ENCODE data around the gene RSPH10B2.
A peak's percentile ranks its signal among the peaks of the same experiment; 100 is the strongest.
"Not testable (repeated sequence)": the region's sequence is repeated elsewhere in the genome, so short reads cannot be mapped to it uniquely, and the experiment has no call there.

The RSPH10B2 gene

DNA sequence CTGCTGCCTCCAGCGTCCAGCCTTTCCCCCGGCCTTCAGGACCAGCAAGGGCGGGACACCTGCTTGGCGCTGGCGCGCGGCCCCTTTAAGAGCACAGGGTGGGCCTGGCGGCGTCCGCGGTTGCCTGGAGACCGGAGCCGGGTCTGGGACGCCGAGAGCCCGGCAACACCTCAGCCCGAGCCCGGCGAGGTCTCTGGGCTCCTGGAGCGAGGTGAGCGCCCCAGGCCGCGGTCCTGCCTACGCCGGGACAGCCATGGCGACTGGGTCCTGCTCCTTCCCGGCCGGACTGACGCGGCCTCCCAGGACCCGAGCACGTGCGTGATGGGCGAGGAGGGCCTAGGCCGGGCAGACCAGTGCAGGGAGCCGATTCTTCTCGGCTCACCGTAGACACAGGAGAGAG lies at the start of gene RSPH10B2:
Gene RSPH10B2 (plus strand): TSS at position 140 of the 400 bp plus-strand sequence. CDS start 3,575 bp downstream, outside the sequence.
- H3K4me3 ChIP-seq (ENCODE audit: low read depth, low read length): not testable (repeated sequence)

DNA sequence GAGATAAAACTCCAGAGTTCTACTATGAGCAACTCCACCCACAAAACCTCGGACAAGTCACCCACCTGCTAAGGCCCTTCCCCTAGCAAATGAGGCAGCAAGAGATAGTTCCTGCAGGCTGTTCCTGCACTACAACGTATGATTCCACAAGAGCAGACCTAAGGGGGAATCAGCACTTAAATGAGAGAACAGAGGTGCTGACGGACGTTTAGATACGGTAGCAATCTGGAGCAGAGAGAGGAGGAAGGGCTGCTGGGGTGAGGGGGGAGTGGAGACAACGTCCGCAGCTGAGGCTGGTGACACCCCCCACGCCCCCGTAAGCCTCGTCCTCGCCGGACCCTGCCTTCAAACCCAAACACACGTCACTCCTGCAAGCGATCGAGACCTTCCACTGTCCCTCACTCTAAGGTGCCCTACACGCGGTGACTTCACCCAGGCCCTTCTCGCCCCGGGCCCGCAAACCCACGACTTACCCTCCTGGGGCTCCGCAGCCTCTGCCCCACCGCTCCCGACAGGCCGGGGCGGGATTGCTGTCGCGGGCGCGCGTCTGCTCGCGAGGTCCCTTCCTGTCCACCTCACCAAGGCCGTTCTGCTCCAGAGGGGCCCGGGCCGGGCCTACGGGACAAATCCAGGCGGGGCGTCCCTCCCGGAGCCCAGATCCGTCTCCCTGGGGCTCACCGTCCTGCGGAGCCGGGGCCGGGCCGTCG lies 47.8 kb upstream of the RSPH10B2 start:
- H3K4me3 ChIP-seq (ENCODE audit: low read depth, low read length): peak overlapping the region; percentile 96

DNA sequence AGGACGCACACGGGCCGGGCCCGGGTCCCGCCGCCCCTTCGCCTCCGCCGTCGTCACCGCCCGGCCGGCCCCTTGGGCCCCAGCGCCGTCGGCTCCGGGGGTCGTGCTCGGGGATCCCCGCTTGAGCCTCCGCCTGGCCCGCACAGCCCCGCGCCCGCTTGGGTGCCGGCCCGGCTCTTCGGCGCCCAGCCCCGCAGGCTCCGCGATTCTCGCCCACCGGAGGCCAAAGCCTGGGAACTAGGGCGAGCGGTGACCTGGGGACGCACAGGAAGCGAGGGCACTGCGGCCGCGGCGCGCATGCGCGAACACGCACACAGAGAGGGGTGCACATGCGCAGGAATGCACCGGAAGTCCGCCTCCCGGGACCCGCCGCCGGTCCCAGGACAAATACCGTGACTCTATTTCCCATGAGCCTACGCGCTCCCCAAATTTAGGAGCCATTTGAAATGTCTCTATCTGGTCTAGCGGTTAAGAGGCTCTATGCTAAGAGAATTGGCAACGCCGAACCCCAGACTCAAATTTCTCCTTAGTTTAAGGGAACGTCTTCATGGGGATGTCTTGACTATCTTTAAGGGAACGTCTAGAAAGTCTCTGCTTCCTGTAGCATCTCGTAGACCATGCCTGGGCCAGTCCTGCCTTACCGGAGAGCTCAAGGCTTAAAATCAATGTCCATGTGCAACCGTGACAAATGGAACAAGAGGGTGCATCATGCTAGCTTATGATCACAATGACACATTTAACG lies 47.1 kb upstream of the RSPH10B2 start, which contains the start of gene ZNF12:
Gene ZNF12 (minus strand): TSS at position 282 of the 742 bp plus-strand sequence. CDS start 1,774 bp downstream, outside the sequence.
- peak within 1 kb of the TSS; percentile 96 for H3K4me3 ChIP-seq (ENCODE audit: low read depth, low read length)

DNA sequence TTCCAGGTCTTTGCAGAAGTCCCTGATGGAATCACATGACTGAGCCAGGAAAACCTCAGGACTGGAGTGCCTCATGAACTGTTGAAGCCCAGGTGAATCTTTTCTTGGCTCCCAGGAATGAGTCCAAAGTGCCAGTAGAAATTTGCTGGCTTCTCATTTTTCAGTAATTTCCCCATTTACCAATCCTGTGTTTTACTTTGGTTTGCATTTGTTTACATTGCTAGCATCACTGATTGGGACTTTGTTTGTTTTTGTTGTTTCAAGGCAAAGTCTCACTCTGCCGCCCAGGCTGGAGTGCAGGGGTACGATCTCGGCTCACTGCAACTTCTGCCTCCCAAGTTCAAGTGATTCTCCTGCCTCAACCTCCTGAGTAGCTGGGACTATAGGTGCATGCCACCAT lies 45.6 kb upstream of the RSPH10B2 start:
- no peak overlapping the region for H3K4me3 ChIP-seq (ENCODE audit: low read depth, low read length)

DNA sequence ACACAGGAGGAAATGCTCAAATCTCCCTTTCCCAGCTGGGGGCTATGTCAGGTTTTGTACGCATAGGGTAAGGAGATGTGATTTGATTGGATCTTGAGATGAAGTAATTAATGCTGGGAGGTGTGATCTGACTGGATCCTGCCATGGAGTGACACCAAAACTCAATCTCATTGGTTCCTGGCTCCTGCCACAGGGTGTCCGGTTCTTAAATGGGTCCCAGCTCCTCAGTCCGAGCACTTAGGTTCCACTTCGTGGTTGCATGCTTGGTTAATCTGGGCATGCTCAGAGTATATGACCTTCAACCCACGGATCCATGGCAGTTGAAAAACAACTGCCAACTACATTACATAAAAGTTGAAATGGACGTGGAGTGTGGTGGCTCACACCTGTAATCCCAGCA lies 44.1 kb upstream of the RSPH10B2 start:
- no peak overlapping the region for H3K4me3 ChIP-seq (ENCODE audit: low read depth, low read length)

DNA sequence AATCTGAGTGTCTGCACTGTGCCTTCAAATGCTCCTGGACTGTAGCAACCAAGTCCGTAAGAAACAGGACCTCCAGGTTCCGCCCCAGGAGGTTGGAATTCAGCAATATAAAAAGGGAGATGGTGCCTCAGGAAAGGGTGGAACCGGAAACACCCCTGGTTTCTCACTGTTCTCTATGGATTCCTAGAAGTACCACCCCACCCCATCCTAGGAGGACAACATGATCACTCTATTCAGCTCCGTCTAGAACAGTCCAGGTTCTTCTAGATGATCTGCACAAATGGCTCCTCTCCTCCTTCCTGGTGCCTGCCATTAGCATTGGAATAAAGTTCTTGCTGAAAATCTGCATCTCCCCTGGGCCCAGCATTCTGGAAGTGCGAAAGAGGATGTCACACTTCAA lies 39.5 kb upstream of the RSPH10B2 start:
- H3K4me3 ChIP-seq (ENCODE audit: low read depth, low read length): no peak overlapping the region

DNA sequence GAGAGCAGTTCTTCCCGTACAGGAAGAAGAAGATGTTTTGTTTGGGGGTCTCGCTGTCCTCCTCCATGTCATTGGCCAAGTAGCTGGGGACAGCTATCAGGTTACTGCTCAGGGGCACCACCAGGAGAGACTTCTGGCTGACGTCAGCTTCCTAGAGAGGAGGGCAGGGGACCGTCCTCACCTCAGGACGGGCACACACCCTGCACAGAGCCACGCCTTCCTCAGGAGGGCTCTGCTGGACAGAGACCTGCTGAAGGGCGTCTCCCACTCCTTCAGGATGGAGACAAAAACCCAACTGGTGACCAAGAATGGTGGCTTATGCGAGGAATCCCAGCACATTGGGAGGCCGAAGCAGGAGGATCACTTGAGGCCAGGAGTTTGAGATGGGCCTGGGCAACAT lies 38.0 kb upstream of the RSPH10B2 start:
- not testable (repeated sequence) for H3K4me3 ChIP-seq (ENCODE audit: low read depth, low read length)

DNA sequence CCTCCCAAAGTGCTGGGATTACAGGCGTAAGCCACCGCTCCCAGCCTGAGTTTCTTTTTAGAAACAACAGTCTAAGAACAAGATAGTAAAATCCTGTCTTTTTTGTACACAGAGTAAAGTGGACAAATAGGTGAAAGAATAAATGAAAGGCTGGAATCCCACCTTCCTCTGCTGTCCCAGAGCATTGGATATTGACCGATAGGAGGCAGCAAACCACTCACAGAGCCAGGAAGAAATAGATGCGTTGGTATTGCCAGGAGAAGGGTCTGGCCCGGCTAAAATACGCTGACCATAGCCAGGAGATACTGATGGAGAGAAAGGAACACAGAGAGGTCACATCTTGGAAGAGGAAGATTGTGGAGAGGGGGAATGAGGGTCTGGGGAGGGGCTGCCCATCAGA lies 35.8 kb upstream of the RSPH10B2 start:
- no peak overlapping the region for H3K4me3 ChIP-seq (ENCODE audit: low read depth, low read length)

DNA sequence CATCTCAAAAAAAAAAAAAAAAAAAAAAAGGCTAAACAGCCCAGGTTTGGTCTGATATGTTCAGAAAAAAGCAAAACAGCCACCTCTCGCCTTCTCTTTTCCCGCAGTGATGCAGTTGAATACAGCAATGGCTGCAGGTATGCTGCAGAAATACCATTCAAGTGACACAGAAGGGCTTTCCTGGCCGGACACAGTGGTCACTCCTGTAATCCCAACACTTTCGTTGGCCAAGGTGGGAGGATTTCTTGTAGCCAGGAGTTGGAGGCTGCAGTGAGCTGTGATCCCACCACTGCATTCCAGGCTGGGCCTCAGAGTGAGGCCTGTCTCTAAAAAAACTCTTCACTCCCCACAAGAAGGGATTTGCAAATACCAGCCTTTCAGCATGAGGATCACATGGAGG lies 29.6 kb upstream of the RSPH10B2 start:
- not testable (repeated sequence) for H3K4me3 ChIP-seq (ENCODE audit: low read depth, low read length)

DNA sequence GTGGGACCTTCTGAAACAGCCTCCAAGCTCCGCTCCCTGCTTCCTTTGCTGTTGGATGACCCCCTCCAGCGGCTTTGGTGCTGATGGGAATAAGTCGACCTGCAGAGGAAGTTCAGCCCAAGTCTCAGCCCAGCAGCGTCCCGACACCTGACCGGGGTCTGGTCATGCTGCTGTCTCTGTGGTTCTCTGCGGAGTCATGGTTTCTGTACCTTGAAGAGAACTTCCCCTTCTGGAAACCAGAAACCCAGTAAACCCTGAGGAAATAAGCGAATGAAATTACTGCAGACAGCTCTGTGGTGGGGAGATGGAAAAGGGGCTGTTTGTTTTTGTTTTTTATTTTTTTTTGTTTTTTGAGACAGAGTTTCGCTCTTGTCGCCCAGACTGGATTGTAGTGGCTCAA lies 28.9 kb upstream of the RSPH10B2 start:
- no peak overlapping the region for H3K4me3 ChIP-seq (ENCODE audit: low read depth, low read length)

DNA sequence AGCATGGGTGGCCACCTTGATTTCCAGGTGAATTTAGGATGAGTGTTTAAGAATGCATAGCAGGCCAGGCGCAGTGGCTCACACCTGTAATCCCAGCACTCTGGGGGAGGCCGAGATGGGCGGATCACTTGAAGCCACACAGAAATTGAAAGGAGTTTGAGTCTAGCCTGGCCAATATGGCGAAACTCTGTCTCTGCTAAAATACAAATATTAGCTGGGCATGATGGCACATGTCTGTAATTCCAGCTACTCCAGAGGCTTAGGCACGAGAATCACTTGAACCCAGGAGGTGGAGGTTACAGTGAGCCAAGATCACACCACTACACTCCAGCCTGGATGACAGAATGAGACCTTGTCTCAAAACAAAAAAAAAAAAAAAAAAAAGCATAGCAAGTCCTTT lies 27.6 kb upstream of the RSPH10B2 start:
- not testable (repeated sequence) for H3K4me3 ChIP-seq (ENCODE audit: low read depth, low read length)

DNA sequence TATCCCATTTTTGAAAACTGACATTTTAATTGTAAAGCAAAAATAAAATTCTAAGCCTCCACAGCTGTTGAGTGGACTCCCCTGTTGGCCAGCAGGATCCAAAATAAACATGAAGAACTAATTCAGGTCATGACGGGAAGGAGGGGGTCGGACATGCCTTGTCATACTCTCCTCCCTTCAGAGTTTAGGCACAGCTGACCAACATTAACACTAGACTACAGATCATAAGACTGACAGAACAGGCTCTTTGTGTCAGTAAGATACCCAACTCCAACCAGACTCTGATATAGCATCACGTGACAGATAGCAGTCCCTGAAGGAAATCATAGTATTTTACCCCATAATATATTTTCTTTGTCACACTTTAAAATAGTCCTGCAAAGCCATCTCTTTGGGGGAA lies 26.2 kb upstream of the RSPH10B2 start:
- no peak overlapping the region for H3K4me3 ChIP-seq (ENCODE audit: low read depth, low read length)

DNA sequence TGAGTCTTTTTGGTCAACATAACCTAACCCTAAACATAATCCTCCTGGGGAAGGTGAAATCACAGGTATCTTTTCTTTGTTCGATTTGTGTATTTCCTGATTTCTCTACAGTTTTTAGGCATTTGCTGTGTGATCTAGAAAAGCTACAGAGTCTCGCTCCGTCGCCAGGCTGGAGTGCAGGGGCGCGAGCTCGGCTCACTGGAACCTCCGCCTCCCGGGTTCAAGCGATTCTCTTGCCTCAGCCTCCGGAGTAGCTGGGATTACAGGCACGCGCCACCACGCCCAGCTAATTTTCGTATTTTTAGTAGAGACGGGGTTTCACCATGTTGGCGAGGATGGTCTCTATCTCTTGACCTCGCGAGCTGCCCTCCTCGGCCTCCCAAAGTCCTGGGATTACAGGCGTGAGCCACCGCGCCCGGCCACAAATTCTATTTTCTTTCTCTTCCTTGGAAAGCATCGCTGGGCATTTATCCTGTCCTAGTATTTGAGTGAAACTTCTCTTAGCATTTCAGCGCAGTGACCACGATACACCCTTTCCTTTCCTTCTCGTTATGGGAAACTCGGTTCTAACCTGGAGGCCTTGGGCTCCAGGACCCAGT lies 24.9 kb upstream of the RSPH10B2 start:
- H3K4me3 ChIP-seq (ENCODE audit: low read depth, low read length): peak overlapping the region; percentile 13

DNA sequence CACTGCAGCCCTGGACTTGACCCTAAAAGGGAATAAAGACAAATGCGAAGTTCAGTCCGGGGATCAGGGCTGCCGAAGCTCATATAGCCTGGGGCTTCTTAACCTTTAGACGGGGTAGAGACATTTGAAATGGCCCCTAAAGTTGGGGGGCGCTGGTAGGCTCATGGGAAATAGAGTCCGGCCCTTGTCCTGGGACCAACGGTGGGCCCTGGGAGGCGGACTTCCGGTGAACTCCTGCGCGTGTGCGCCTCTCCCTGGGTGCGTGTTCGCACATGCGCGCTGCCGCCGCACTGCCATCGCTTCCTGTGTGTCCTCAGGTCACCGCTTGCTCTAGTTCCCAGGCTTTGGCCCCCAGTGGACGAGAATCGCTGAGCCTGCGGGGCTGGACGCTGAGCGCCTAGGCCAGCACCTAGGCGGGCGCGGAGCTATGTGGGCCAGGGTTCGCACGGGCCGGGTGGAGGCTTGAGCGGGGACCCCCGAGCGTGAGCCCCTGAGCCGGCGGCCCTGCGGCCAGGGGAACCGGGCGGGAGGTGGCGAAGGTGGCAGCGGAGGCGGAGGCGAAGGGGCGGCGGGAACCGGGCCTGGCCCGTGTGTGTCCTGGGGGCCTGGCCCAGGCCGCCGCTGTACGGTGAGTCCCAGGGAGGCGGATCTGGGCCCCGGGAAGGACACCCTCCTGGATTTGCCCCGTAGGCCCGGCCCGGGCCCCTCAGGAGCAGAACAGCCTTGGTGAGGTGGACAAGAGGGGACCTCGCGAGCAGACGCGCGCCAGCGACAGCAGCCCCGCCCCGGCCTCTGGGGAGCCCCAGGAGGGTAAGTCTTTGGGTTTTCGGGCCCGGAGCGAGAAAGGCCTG lies 24.2 kb upstream of the RSPH10B2 start:
- peak overlapping the region; percentile 60 for H3K4me3 ChIP-seq (ENCODE audit: low read depth, low read length)

DNA sequence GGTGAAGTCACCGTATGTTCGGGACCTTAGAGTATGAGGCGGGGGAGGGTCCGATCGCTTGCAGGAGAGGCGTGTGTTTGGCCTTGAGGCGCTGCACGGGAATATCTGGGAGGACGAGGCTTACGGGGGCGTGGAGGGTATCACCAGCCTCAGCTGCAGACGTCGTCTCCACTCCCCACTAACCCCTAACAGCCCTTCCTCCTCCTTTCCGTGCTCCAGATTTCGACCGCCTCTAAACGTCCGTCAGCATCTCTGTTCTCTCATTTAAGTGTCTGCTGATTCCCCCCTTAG lies 23.6 kb upstream of the RSPH10B2 start:
- H3K4me3 ChIP-seq (ENCODE audit: low read depth, low read length): peak overlapping the region; percentile 60

DNA sequence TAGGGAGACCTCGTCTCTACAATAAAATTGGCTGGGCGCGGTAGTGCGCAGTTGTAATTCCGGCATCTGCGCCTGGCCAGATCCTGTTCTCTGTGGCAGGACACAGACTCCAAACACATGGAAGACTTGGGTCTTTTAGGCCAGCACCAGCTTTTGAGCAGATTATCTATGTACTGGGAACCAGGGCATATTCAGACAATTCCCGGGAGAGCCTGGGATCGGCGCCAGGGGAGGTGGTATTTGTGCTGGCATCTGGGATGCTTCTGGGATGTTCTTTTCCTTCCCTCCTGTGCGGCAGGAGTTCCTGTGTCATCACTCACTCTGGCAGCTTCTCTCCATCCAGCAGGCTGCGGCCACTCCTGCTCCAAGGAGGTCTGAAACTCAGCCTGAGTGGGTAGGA lies 15.5 kb upstream of the RSPH10B2 start:
- H3K4me3 ChIP-seq (ENCODE audit: low read depth, low read length): not testable (repeated sequence)

DNA sequence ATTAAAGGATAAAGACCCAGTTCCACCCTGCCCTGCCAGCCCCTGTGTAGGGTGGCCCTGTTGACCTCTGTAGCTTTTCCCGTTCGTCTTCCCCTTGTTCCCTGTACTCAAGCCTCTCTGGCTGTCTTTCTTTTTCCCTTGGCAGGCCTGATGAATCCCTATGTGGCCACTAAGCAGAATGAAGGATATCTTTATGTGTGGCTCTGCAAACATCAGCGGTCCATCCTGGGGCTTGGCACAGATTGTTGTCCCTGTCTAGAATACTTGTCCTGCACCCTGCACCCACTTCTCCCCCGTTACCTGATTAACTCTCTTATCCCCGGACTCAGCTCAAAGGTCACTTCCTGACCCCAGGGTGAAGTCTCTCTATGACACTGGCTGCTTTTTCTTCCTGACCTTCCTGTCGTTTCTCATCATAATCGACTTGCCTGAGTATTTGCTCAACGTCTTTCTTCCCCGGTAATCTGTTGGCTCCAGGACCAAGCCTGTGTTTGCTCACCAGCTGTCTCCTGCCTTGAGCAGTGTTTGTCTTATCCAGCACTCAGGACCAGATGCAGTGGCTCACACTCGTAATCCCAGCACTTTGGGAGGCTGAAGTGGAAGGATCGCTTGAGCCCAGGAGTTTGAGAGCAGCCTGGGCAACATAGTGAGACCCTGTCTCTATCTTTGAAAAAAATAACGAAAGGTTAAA lies 9.3 kb upstream of the RSPH10B2 start:
- H3K4me3 ChIP-seq (ENCODE audit: low read depth, low read length): not testable (repeated sequence)

DNA sequence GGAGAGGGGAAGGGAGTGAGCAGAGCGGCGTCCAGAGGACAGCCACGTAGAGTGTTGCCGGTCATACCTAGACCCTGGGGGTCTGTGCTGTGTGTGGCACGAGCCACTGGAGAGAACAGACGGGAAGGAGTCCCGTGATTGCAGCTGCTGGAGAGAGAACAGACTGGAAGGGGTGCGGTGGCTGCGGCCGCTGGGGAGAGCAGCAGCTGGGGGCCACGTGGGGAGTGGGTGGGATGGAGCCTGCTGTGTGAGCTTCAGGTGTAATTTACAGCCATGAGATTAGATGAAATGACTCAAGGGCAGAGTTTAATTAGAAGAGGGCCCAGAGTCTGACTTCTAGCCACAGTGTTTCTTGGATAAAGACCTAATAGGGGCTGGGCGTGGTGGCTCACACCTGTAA lies 4.6 kb upstream of the RSPH10B2 start:
- H3K4me3 ChIP-seq (ENCODE audit: low read depth, low read length): not testable (repeated sequence)

DNA sequence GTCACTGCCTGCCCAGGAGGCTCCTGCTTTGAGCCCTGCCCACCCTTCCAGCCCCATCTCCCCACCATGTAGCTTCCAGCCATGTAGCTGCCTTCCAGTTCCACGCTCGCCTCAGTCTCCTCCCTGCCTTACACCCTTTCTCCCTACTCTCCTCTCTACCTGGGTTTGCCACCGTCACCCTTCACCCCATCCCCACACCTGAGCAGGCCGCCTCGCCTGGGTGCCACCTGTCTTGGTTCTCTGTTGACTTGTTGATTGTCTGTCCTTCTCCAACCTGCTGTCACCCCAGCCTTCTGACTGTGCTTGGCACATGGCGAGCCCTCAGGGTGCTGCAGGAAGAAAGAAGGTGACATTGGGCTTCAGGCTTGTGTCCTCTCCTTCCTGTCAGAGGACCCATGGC lies 3.7 kb upstream of the RSPH10B2 start:
- H3K4me3 ChIP-seq (ENCODE audit: low read depth, low read length): not testable (repeated sequence)

DNA sequence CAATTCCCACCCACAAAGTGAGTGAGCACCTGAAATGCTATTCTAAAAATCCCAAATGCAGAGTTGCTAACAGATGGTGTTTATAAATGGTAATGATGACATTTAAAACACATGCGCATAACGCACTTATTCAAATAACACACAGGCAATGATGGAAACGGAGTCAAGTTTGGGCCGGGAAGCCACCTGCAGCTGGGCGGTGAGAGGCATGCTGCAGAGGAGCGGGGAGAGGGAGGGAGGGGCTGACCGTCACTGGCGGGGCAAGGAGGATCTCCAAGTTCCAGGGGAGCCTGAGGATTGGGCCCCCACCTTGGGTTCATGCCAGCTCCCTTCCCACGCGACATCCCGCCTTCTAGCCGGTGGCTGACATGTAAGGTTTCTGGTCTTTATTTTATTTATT lies 7.3 kb downstream of the RSPH10B2 start:
- H3K4me3 ChIP-seq (ENCODE audit: low read depth, low read length): not testable (repeated sequence)

DNA sequence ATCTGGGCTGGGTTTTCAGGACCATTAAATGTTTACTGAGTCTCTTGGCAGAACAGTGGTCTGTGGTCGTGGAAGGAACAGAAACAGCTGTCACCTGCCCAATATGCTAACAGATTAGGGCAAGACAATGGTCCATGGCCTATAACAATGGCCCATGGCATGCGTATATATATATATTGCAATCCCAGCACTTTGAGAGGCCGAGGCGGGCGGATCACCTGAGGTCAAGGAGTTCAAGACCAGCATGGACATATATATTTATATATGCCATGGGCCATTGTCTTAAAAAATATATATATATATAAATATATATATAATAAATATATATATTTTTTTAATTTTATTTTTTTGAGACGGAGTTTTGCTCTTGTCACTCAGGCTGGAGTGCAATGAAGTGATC lies 27.7 kb downstream of the RSPH10B2 start:
- H3K4me3 ChIP-seq (ENCODE audit: low read depth, low read length): not testable (repeated sequence)
